Testis (tissue), 3 donors: Measurements from ENCODE around the gene MAGEB4. TPM values are rescaled to one million over a fixed set of nuclear protein-coding genes. Genes with fewer than 3 reads are reported as not detected.

Source experiments
- DNase-seq: peaks from one replicate; pipeline ENCODE4 v3.0.0-alpha.2; 2019
- H3K27ac ChIP-seq, 2 donors: fragments of 200-600 bp; sonication (generic); one replicate each; pipeline ENCODE4 v1.5.1; 2019
- H3K27me3 ChIP-seq: fragments of 200-600 bp; sonication (generic); one replicate; pipeline ENCODE4 v1.5.1; 2019
- H3K36me3 ChIP-seq: fragments of 200-600 bp; sonication (generic); one replicate; pipeline ENCODE4 v1.5.1; 2017; ENCODE audit warnings: low read depth; ENCODE audit errors: missing control alignments
- H3K4me1 ChIP-seq: fragments of 200-600 bp; sonication (generic); one replicate; pipeline ENCODE4 v1.5.1; 2019
- H3K4me3 ChIP-seq, 2 donors: fragments of 200-600 bp; sonication (generic); one replicate each; pipeline ENCODE4 v1.5.1; 2017 to 2019
- H3K9me3 ChIP-seq: fragments of 200-600 bp; sonication (generic); one replicate; pipeline ENCODE4 v1.5.1; 2017
- POLR2A ChIP-seq: fragments of 450-650 bp; IDR thresholded peaks from one replicate; pipeline ENCODE4 v1.6.1; 2017; ENCODE audit warnings: antibody characterized with exemption, mild to moderate bottlenecking, moderate library complexity
- WGBS, 2 donors: methylation state at CpG; one replicate each; pipeline ENCODE4 v1.1.5; 2018; 5-methylcytosine and 5-hydroxymethylcytosine counted together
- intact Hi-C: fragments of 100-400 bp; cut with DNase I; formaldehyde crosslinking; loops from one replicate; pipeline ENCODE4 v1.15.1; 2023; ENCODE audit warnings: low total_unique reads
- polyA plus RNA-seq: library from polyadenylated mRNA; stranded (reverse); fragments of 350-450 nt; fragmentation: Illumina TruSeq; extraction: RNeasy Lipid Tissue Mini Kit (QIAGEN cat#74804); gene quantifications from one replicate; pipeline ENCODE4 v1.2.3, GENCODE V29; 2014; ENCODE audit warnings: low read depth, low replicate concordance; ENCODE audit not compliant: insufficient read depth
- total RNA-seq, 2 donors: library from RNA; depleted of rRNA; stranded (reverse); fragments of >200 nt; gene quantifications; one replicate each; pipeline ENCODE4 v1.2.3, GENCODE V29; 2016
- TF ChIP-seq, protein P1 (sequence below), 3 experiments: fragments of 450-650 bp in 2 of 3; fragments of 200-600 bp in 1 of 3; sonication (generic) in 1 of 3; IDR thresholded peaks; one replicate each; pipeline ENCODE4 v1.5.1; 2016 to 2019; ENCODE audit warnings: antibody characterized with exemption in 3 of 3, mild to moderate bottlenecking in 2 of 3, moderate library complexity in 1 of 3

Gene MAGEB4
- total and polyA plus RNA-seq, 3 donors from 2014 or later, result 11.7 to 20.7 (median 13.0) TPM

DNA sequence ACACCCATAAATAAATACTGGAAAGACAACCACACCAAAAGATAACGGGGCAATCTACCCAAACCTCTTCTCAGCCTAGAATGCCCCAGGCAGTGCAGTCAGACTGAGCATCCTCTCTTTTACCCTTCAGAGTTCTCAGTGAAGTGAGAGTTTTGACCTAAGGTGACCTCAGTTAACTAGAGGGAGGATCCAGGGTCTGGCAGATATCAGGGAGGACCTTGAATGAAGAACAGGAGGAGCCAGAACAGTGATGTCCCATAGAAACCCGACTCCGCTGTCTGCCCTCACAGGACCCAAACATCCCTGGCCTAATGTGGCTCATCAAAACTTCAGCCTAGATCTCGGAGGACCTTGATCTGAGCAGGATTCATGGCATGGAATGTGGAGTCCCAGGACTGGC is 11.4 kb upstream of the MAGEB4 start, which contains the start of gene MAGEB3:
Gene MAGEB3, plus strand, starts transcription at position 263 of the 400 bp plus-strand sequence. CDS start 5,268 bp downstream, outside the sequence.
- intact Hi-C loops, result no loop called here
- no peaks in the 10 kb centered on the region for H3K36me3 ChIP-seq
- no peak within 1 kb of the TSS for H3K4me3 ChIP-seq
- no peak within 1 kb of the TSS for H3K27ac ChIP-seq
- no peaks in the 10 kb centered on the region for H3K27me3 ChIP-seq
- WGBS, 2 donors, result 27% methylated on average over 4 of the region's 4 CpGs; no CpG with 5 or more reads in 1 of the 2 donors
- peak; percentile 28 for DNase-seq
- no peak for TF ChIP-seq POLR2A
- TF ChIP-seq, protein P1, sequence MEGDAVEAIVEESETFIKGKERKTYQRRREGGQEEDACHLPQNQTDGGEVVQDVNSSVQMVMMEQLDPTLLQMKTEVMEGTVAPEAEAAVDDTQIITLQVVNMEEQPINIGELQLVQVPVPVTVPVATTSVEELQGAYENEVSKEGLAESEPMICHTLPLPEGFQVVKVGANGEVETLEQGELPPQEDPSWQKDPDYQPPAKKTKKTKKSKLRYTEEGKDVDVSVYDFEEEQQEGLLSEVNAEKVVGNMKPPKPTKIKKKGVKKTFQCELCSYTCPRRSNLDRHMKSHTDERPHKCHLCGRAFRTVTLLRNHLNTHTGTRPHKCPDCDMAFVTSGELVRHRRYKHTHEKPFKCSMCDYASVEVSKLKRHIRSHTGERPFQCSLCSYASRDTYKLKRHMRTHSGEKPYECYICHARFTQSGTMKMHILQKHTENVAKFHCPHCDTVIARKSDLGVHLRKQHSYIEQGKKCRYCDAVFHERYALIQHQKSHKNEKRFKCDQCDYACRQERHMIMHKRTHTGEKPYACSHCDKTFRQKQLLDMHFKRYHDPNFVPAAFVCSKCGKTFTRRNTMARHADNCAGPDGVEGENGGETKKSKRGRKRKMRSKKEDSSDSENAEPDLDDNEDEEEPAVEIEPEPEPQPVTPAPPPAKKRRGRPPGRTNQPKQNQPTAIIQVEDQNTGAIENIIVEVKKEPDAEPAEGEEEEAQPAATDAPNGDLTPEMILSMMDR (IDR thresholded peaks at IDR 0.05), result no peak
- no peaks in the 10 kb centered on the region for H3K9me3 ChIP-seq
- no peaks in the 10 kb centered on the region for H3K4me1 ChIP-seq

DNA sequence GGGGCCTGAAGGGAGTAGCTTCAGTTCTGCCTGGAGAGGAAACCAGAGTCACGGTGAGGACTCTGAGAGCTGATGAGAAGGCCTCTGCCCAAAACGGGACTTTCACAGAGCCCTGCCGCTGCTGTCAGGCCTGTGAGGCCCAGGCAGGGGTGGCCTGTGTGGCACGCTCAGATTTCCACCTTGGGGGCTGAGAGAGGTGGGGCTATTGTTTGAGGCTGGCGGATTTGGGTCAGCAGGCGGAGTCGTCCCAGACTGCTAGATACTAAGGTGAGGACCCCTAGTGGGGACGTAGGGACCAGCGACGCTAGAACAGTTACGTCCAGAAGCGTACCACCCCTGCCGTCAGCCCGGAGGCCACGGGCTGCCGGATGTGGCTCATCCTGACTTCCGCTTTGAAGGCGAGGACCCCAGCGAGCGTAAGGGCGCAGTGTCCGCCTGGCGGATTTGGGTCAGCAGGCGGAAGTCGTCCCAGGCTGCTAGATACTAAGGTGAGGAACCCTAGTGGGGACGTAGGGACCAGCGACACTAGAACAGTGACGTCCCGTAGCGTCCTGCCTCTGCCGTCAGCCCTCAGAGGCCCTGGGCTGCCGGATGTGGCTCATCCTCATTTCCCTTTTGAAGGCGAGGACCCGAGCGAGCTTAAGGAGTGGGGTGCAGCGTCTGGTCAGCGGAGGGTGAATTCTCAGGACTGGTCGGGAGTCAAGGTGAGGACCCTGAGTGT is 5.1 kb downstream of the MAGEB4 start, which contains the start of gene MAGEB1:
Gene MAGEB1, plus strand, starts transcription at position 378 of the 721 bp plus-strand sequence. CDS start 3,348 bp downstream, outside the sequence.
- TF ChIP-seq, protein P1 (IDR thresholded peaks at IDR 0.05), result no peak
- no peak for TF ChIP-seq POLR2A
- WGBS, 2 donors, result 87% methylated on average over 29 of the region's 38 CpGs; no CpG with 5 or more reads in 1 of the 2 donors
- H3K27me3 ChIP-seq, result no peaks in the 10 kb centered on the region
- DNase-seq, result peak; percentile 29
- peak within 1 kb of the TSS; percentile 12 to 26 for H3K4me3 ChIP-seq
- H3K9me3 ChIP-seq, result no peaks in the 10 kb centered on the region
- no peaks in the 10 kb centered on the region for H3K36me3 ChIP-seq
- intact Hi-C loops, result no loop called here
- H3K27ac ChIP-seq, result no peak within 1 kb of the TSS
- H3K4me1 ChIP-seq, result no peaks in the 10 kb centered on the region

DNA sequence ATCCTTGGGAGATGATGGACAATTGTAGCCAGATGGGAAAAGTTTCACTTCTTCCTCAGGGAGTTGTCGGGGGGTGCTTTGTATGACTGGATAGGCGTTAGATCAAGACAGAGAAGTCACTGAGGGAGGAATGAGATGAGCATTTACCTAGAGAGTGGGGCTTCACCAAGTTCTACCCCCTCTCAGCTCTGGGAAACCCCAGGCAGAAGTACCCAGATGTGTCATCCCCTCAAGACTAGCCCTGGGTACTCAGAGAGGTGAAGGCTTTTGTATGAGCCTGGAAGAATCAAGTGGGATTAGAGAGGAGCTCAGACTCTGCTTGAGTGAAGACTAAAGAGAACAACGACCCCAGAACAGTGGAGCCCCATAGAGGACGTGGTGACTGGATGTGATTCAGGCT is 7.1 kb downstream of the MAGEB4 start:
- H3K4me1 ChIP-seq, result peaks cover 7% of the 10 kb centered on the region
- TF ChIP-seq, protein P1 (IDR thresholded peaks at IDR 0.05), result no peak
- no peak for TF ChIP-seq POLR2A
- no peak overlapping the region for H3K27ac ChIP-seq
- no peaks in the 10 kb centered on the region for H3K36me3 ChIP-seq
- DNase-seq, result no peak
- no peak overlapping the region for H3K4me3 ChIP-seq
- intact Hi-C loops, result no loop called here
- H3K27me3 ChIP-seq, result no peaks in the 10 kb centered on the region
- no peaks in the 10 kb centered on the region for H3K9me3 ChIP-seq
- WGBS, 2 donors, result 71 to 86% methylated on average over 4 of the region's 4 CpGs

DNA sequence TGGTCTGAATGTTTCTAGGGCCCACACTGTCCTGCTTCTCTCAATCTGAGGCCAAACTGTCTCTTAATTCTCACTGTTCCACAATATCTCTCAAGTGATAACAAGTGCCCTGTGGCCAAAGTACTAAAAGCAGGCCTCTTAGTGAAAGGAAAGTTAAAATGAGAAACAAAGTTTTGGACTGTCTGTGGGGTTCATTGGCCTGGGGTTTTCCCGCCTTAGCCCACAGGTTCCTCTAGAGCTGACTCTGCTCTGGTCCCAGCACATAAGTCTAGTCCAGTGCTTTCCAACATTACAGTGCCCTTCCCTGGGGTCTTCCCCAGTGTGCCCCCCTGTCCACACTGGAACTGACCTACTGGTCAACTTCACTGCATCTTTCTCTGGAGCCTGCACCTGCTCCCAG is 11.5 kb downstream of the MAGEB4 start:
- H3K27ac ChIP-seq, result peak overlapping the region; percentile 41 to 55
- H3K4me3 ChIP-seq, result no peak overlapping the region
- WGBS, 2 donors, result 38 to 40% methylated on average over 1 of the region's 1 CpG
- DNase-seq, result no peak
- intact Hi-C loops, result no loop called here
- H3K4me1 ChIP-seq, result peaks cover 7% of the 10 kb centered on the region
- no peaks in the 10 kb centered on the region for H3K27me3 ChIP-seq
- H3K9me3 ChIP-seq, result no peaks in the 10 kb centered on the region
- H3K36me3 ChIP-seq, result no peaks in the 10 kb centered on the region
- no peak for TF ChIP-seq POLR2A
- TF ChIP-seq, protein P1 (IDR thresholded peaks at IDR 0.05), result no peak
